ENCODE measurements around the gene CARD9. TPM values are rescaled to one million over a fixed set of nuclear protein-coding genes. Genes with fewer than 3 reads are reported as not detected.

CARD9 gene
- total RNA-seq, 1 donor from 2014 or later: 1.9 TPM

- Mint-ChIP-seq H3K36me3 (ENCODE audit: low read depth) (no peaks in the 10 kb centered on the region), H3K4me3 (ENCODE audit: unreplicated experiment) (no peak overlapping the region), H3K27ac (ENCODE audit: unreplicated experiment) (peak overlapping the region; percentile 45), H3K9me3 (ENCODE audit: low read depth) (no peaks in the 10 kb centered on the region), H3K27me3 (ENCODE audit: low read depth) (no peaks in the 10 kb centered on the region), H3K4me1 (ENCODE audit: low read depth) (peaks cover 8% of the 10 kb centered on the region)
- DNase-seq (ENCODE audit: low spot score): no peak
- no peak for TF ChIP-seq CTCF (IDR thresholded peaks at IDR 0.05)
These were observed 11.1 kb downstream of the CARD9 start for GRCh38 chr9:136362450-136362784.

GRCh38 chr9:136361754-136362449, 11.6 kb downstream of the CARD9 start:
- DNase-seq (ENCODE audit: low spot score): no peak
- Mint-ChIP-seq H3K27me3 (ENCODE audit: low read depth) (no peaks in the 10 kb centered on the region), H3K9me3 (ENCODE audit: low read depth) (no peaks in the 10 kb centered on the region), H3K4me1 (ENCODE audit: low read depth) (peaks cover 8% of the 10 kb centered on the region), H3K36me3 (ENCODE audit: low read depth) (no peaks in the 10 kb centered on the region), H3K27ac (ENCODE audit: unreplicated experiment) (no peak overlapping the region), H3K4me3 (ENCODE audit: unreplicated experiment) (no peak overlapping the region)
- no peak for TF ChIP-seq CTCF (IDR thresholded peaks at IDR 0.05)

GRCh38 chr9:136361047-136361753, 12.3 kb downstream of the CARD9 start:
- DNase-seq (ENCODE audit: low spot score): no peak
- TF ChIP-seq CTCF (IDR thresholded peaks at IDR 0.05): no peak

GRCh38 chr9:136359774-136360718, 13.4 kb downstream of the CARD9 start:
- Mint-ChIP-seq H3K4me3 (ENCODE audit: unreplicated experiment) (no peak overlapping the region), H3K9me3 (ENCODE audit: low read depth) (no peaks in the 10 kb centered on the region), H3K27me3 (ENCODE audit: low read depth) (no peaks in the 10 kb centered on the region), H3K27ac (ENCODE audit: unreplicated experiment) (no peak overlapping the region), H3K4me1 (ENCODE audit: low read depth) (peaks cover 8% of the 10 kb centered on the region), H3K36me3 (ENCODE audit: low read depth) (no peaks in the 10 kb centered on the region)
- no peak for DNase-seq (ENCODE audit: low spot score)
- no peak for TF ChIP-seq CTCF (IDR thresholded peaks at IDR 0.05)

More at GRCh38 chr9:136361047-136361753, 12.3 kb downstream of the CARD9 start:
- no peak overlapping the region for H3K4me3 Mint-ChIP-seq (ENCODE audit: unreplicated experiment)
- H3K36me3 Mint-ChIP-seq (ENCODE audit: low read depth): no peaks in the 10 kb centered on the region
- no peak overlapping the region for H3K27ac Mint-ChIP-seq (ENCODE audit: unreplicated experiment)
- no peaks in the 10 kb centered on the region for H3K9me3 Mint-ChIP-seq (ENCODE audit: low read depth)
- H3K27me3 Mint-ChIP-seq (ENCODE audit: low read depth): no peaks in the 10 kb centered on the region
- peaks cover 8% of the 10 kb centered on the region for H3K4me1 Mint-ChIP-seq (ENCODE audit: low read depth)

DNA sequence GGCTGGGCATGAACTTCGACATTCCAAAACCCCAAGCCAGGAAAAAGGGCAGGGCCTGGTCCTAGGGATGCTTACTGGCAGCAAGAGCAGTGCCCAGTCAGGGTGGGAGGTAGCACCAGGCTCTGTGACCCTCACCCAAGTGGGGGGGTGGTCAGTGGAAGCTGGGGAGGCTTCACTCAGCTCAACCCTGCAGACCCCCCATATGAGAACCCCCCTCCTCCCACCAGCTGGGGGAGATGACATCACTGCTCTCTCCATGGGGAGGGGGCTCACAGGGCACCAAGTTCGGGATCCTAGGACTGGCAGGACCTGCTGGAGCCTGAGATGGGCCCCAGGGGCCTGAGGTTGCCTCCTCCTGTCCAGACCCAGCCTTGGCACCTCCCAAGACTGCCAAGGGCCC, 14.6 kb downstream of the CARD9 start:
- no peak overlapping the region for H3K4me3 Mint-ChIP-seq (ENCODE audit: unreplicated experiment)
- no peak for TF ChIP-seq CTCF (IDR thresholded peaks at IDR 0.05)
- no peaks in the 10 kb centered on the region for H3K9me3 Mint-ChIP-seq (ENCODE audit: low read depth)
- no peaks in the 10 kb centered on the region for H3K27me3 Mint-ChIP-seq (ENCODE audit: low read depth)
- H3K27ac Mint-ChIP-seq (ENCODE audit: unreplicated experiment): no peak overlapping the region
- H3K4me1 Mint-ChIP-seq (ENCODE audit: low read depth): peaks cover 17% of the 10 kb centered on the region
- DNase-seq (ENCODE audit: low spot score): no peak
- H3K36me3 Mint-ChIP-seq (ENCODE audit: low read depth): no peaks in the 10 kb centered on the region

Measured in chondrocyte (in vitro differentiated cells).